IMR-90 (cell line): ENCODE data around the gene C10orf90. TPM values are rescaled to one million over a fixed set of nuclear protein-coding genes. Genes with fewer than 3 reads are reported as not detected.

ENCODE experiments used
- ATAC-seq: fragments of 200-7000 bp; cut with Tn5 transposase; 2 replicates; pipeline ENCODE4 v1.9.1; 2020; ENCODE audit warnings: low read depth, mild to moderate bottlenecking, moderate library complexity
- BruUV-seq: library from RNA; stranded (reverse); fragments of 400-500 nt; replicated peaks from 2 replicates; lab custom pipeline; 2021; lab: Mats Ljungman, UMichigan
- CTCF ChIA-PET: fragments of 300-600 bp; formaldehyde crosslinking; extraction: SDS; loops from one replicate; lab custom pipeline; 2021; ENCODE audit warnings: antibody characterized with exemption; lab: Yijun Ruan, JAX
- POLR2A ChIA-PET: fragments of 300-600 bp; sonication (Branson Sonifier 250); formaldehyde crosslinking; loops from one replicate; lab custom pipeline; 2022; ENCODE audit warnings: antibody characterized with exemption; ENCODE audit not compliant: unreplicated experiment; lab: Charles Lee
- DNase-seq: peaks from one replicate; pipeline ENCODE4 v3.0.0; 2013
- H2AFZ ChIP-seq: replicated peaks from 2 replicates; pipeline ENCODE3; 2013; ENCODE audit warnings: low read length, mild to moderate bottlenecking; ENCODE audit not compliant: poor library complexity
- H2AK5ac ChIP-seq: 2 replicates; pipeline ENCODE4 v1.6.1; 2013; ENCODE audit warnings: low read depth, low read length, inconsistent platforms
- H2AK9ac ChIP-seq: replicated peaks from 2 replicates; pipeline ENCODE3; 2013; ENCODE audit warnings: mild to moderate bottlenecking, low read depth, low read length, moderate library complexity; ENCODE audit not compliant: poor library complexity
- H2BK120ac ChIP-seq: 2 replicates; pipeline ENCODE4 v1.6.1; 2013; ENCODE audit warnings: low read depth, low read length, inconsistent platforms
- H2BK15ac ChIP-seq: 3 replicates; pipeline ENCODE4 v1.6.1; 2013; ENCODE audit warnings: low read depth, low read length, inconsistent platforms
- H2BK20ac ChIP-seq: 2 replicates; pipeline ENCODE4 v1.6.1; 2013; ENCODE audit warnings: low read depth, mild to moderate bottlenecking, inconsistent platforms, low read length, moderate library complexity
- H2BK5ac ChIP-seq: 2 replicates; pipeline ENCODE4 v1.6.1; 2013; ENCODE audit warnings: mild to moderate bottlenecking, low read depth, low read length, inconsistent platforms; ENCODE audit not compliant: poor library complexity, severe bottlenecking
- H3K14ac ChIP-seq: replicated peaks from 2 replicates; pipeline ENCODE4 v1.6.1; 2013; ENCODE audit warnings: low read depth, low read length, inconsistent platforms
- H3K18ac ChIP-seq: 2 replicates; pipeline ENCODE4 v1.6.1; 2013; ENCODE audit warnings: low read depth, low read length, control low read depth
- H3K23ac ChIP-seq: 2 replicates; pipeline ENCODE4 v1.6.1; 2013; ENCODE audit warnings: low read depth, low read length, inconsistent platforms
- H3K27ac ChIP-seq: 2 replicates; pipeline ENCODE4 v1.5.1; 2013; ENCODE audit warnings: mild to moderate bottlenecking, control low read depth, low read length; ENCODE audit not compliant: insufficient read depth
- H3K27me3 ChIP-seq: 2 replicates; pipeline ENCODE4 v1.6.1; 2013; ENCODE audit warnings: low read length; ENCODE audit not compliant: control insufficient read depth, insufficient read depth
- H3K36me3 ChIP-seq: 2 replicates; pipeline ENCODE4 v1.6.1; 2013; ENCODE audit warnings: low read length, mixed read lengths; ENCODE audit not compliant: control insufficient read depth, insufficient read depth
- H3K4ac ChIP-seq: 2 replicates; pipeline ENCODE4 v1.6.1; 2013; ENCODE audit warnings: low read depth, low read length, inconsistent platforms
- H3K4me1 ChIP-seq: 2 replicates; pipeline ENCODE4 v1.6.1; 2013; ENCODE audit warnings: low read length, mixed read lengths; ENCODE audit not compliant: control insufficient read depth, insufficient read depth
- H3K4me2 ChIP-seq: 2 replicates; pipeline ENCODE4 v1.6.1; 2013; ENCODE audit warnings: low read depth, mild to moderate bottlenecking, control low read depth, low read length, moderate library complexity
- H3K4me3 ChIP-seq: 2 replicates; pipeline ENCODE4 v1.5.1; 2013; ENCODE audit warnings: low read depth, mild to moderate bottlenecking, control low read depth, low read length, moderate library complexity; ENCODE audit not compliant: insufficient read depth
- H3K56ac ChIP-seq: 2 replicates; pipeline ENCODE4 v1.6.1; 2013; ENCODE audit warnings: low read length, inconsistent platforms; ENCODE audit not compliant: insufficient read depth; ENCODE audit errors: extremely low read depth
- H3K79me1 ChIP-seq, 2 experiments: 2 replicates each; pipeline ENCODE4 v1.6.1; 2013; ENCODE audit warnings: low read length in 2 of 2, inconsistent platforms in 1 of 2, low read depth in 1 of 2
- H3K9ac ChIP-seq: 2 replicates; pipeline ENCODE4 v1.6.1; 2013; ENCODE audit warnings: low read depth, low read length, control low read depth
- H3K9me1 ChIP-seq: 2 replicates; pipeline ENCODE4 v1.6.1; 2013; ENCODE audit warnings: low read length, inconsistent platforms; ENCODE audit not compliant: insufficient read depth
- H3K9me3 ChIP-seq: 2 replicates; pipeline ENCODE4 v1.6.1; 2013; ENCODE audit warnings: low read length; ENCODE audit not compliant: control insufficient read depth, insufficient read depth
- H4K20me1 ChIP-seq: 2 replicates; pipeline ENCODE4 v1.6.1; 2013; ENCODE audit warnings: low read length, inconsistent platforms; ENCODE audit not compliant: insufficient read depth
- H4K5ac ChIP-seq: 2 replicates; pipeline ENCODE4 v1.6.1; 2013; ENCODE audit warnings: mild to moderate bottlenecking, low read depth, low read length, control low read depth
- H4K8ac ChIP-seq, 2 experiments: 2 replicates each; pipeline ENCODE4 v1.6.1; 2013; ENCODE audit warnings: low read depth in 2 of 2, low read length in 2 of 2, control low read depth in 1 of 2, inconsistent platforms in 1 of 2
- H4K91ac ChIP-seq: 2 replicates; pipeline ENCODE4 v1.6.1; 2013; ENCODE audit warnings: low read depth, low read length, inconsistent platforms; ENCODE audit not compliant: insufficient read depth
- CHD1 ChIP-seq: IDR thresholded peaks from 2 replicates; pipeline ENCODE4 v1.6.1; 2012; ENCODE audit warnings: low read depth, low read length, improper control_type of control experiment
- MAZ ChIP-seq: IDR thresholded peaks from 2 replicates; pipeline ENCODE4 v1.6.1; 2012; ENCODE audit warnings: low read depth, mild to moderate bottlenecking, low read length, improper control_type of control experiment, moderate library complexity, borderline replicate concordance
- NFE2L2 ChIP-seq: fragments of 150-350 bp; IDR thresholded peaks from 2 replicates; pipeline ENCODE4 v1.6.1; 2016; ENCODE audit warnings: low read depth, mild to moderate bottlenecking, low read length
- POLR2A ChIP-seq: IDR thresholded peaks from 2 replicates; pipeline ENCODE4 v1.6.1; 2012; ENCODE audit warnings: mild to moderate bottlenecking, low read depth, low read length
- RCOR1 ChIP-seq: IDR thresholded peaks from 2 replicates; pipeline ENCODE4 v1.6.1; 2012; ENCODE audit warnings: mild to moderate bottlenecking, low read length, improper control_type of control experiment; ENCODE audit not compliant: insufficient replicate concordance
- SMC3 ChIP-seq: fragments of 150-350 bp; IDR thresholded peaks from 2 replicates; pipeline ENCODE4 v1.6.1; 2016; ENCODE audit warnings: low read depth, mild to moderate bottlenecking, antibody characterized with exemption, low read length, moderate library complexity
- WGBS, 2 experiments: methylation state at CpG; one replicate each; pipeline versions ENCODE4 v1.1.5 to v1.1.7; 2013; ENCODE audit warnings: missing lambda C conversion rate in 2 of 2; ENCODE audit not compliant: insufficient read length in 1 of 2; ENCODE audit errors: extremely low coverage in 2 of 2; 5-methylcytosine and 5-hydroxymethylcytosine counted together
- dilution Hi-C: fragments of 300-500 bp; cut with HindIII; formaldehyde crosslinking; loops from one replicate; pipeline ENCODE4 v1.14.3; 2018; ENCODE audit warnings: low sequenced_read_pairs; ENCODE audit not compliant: unreplicated experiment
- in situ Hi-C: fragments of 300-500 bp; cut with MboI; formaldehyde crosslinking; loops from 3 replicates; pipeline ENCODE4 v1.14.3; 2019; ENCODE audit warnings: low sequenced_read_pairs, inconsistent platforms, mixed read lengths
- intact Hi-C: fragments of 100-400 bp; cut with micrococcal nuclease; formaldehyde crosslinking; loops from 2 replicates; pipeline ENCODE4 v1.10.0; 2022
- polyA plus RNA-seq, 3 experiments: library from polyadenylated mRNA; depleted of rRNA; stranded (reverse); fragments of >200 nt; gene quantifications; 2 replicates each; pipeline ENCODE4 v1.2.3, GENCODE V29; 2012; ENCODE audit warnings: low replicate concordance in 1 of 3
- total RNA-seq: library from RNA; depleted of rRNA; stranded (reverse); fragments of >200 nt; gene quantifications from 2 replicates; pipeline ENCODE4 v1.2.3, GENCODE V29; 2012
- TF ChIP-seq, protein P1 (sequence below): fragments of 150-350 bp; IDR thresholded peaks from 2 replicates; pipeline ENCODE4 v1.6.1; 2017; ENCODE audit warnings: mild to moderate bottlenecking, antibody characterized with exemption, low read length, low read depth

Gene C10orf90
- total and polyA plus RNA-seq, 2 of the 4 experiments (the other 2 are of a cell fraction) = 0.05 to 0.18 TPM

DNA sequence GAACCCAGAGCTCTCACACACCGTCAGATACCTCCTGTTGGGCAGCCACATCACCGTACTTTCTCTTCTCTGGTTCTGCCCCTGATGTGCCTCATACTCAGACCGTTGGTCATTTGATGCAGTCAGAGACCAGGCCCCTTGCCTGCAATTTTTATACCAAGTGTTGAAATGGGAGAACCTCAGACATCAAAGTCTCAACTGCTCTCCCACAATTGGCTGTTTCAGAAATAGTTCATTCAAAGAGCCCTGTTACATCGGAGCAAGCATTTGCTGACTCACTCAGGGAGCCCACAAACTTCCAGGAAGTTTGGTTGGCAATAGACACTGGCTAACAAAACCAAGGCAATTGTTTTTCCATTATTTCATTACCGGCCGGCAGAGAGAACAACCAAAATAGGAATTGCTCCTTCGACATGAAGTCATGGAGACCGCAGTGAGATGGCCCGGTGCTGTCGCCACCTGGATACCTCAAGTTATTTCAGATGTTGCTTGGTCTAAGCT, 248.7 kb downstream of the C10orf90 start (continued):
- TF ChIP-seq, protein P1, sequence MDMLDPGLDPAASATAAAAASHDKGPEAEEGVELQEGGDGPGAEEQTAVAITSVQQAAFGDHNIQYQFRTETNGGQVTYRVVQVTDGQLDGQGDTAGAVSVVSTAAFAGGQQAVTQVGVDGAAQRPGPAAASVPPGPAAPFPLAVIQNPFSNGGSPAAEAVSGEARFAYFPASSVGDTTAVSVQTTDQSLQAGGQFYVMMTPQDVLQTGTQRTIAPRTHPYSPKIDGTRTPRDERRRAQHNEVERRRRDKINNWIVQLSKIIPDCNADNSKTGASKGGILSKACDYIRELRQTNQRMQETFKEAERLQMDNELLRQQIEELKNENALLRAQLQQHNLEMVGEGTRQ = no peak

DNA sequence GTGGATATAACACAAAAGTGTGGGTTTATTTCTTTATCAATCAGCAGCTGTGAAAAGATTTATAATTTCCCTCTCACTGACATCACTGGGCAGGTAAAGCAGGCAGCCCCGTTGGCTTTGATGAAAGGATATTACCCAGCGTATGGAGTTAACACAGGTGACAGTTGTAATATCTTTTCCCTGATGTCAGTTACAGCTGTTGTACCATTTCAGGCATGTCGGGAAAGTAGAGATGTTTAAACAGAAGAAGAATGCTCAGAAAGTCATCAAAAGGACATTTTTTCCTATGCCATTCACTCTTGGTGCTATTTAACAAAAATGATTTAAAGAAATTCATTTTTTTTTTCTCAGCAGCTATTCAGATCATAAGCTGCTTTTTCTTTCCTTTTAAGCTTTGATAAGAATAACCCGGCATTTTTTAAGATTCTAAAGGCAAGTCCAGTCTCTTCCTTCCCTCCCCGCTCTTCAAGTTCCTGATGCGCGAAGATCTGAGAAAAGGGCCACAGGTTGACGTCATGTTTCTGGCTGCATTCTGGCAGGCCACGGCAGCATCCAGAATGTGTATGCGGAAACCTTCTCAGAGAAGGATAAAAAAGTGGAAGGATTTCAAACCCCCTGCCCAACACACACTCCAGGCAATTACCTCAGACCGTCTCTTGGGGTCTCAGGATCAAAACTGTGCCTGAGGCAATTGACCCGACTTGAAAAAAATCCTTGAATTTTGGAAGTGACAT, 249.8 kb downstream of the C10orf90 start:
- H3K9me1 ChIP-seq = no peaks in the 10 kb centered on the region
- H3K4me2 ChIP-seq = no peak overlapping the region
- intact Hi-C loops = no loop called here
- CTCF ChIA-PET = no interaction called here
- in situ Hi-C loops = no loop called here
- WGBS, 2 experiments = no CpG with 5 or more reads among the region's 12 CpGs
- H3K14ac ChIP-seq = no peak overlapping the region
- ATAC-seq = no peak
- peak overlapping the region; percentile 59 for H4K91ac ChIP-seq
- peak overlapping the region in 1 of 2 experiments; percentile 35; a peak in 1 of 4 replicates for H4K8ac ChIP-seq
- H4K20me1 ChIP-seq = no peaks in the 10 kb centered on the region
- no peak overlapping the region for H2BK120ac ChIP-seq
- no peak overlapping the region for H2BK20ac ChIP-seq
- H3K27me3 ChIP-seq = no peaks in the 10 kb centered on the region
- H3K4me1 ChIP-seq = peaks cover 2% of the 10 kb centered on the region; the same call in 1 of the 2 replicates
- no peaks in the 10 kb centered on the region for H3K36me3 ChIP-seq
- POLR2A ChIA-PET = no interaction called here
- H3K79me1 ChIP-seq = no peaks in the 10 kb centered on the region
- H2BK5ac ChIP-seq = no peak overlapping the region
- no peak overlapping the region for H3K27ac ChIP-seq
- H2AK9ac ChIP-seq = no peak overlapping the region
- no peak overlapping the region for H2AFZ ChIP-seq
- peaks cover 11% of the 10 kb centered on the region for H3K9me3 ChIP-seq
- H4K5ac ChIP-seq = no peak overlapping the region
- no peak overlapping the region for H3K23ac ChIP-seq
- no peak overlapping the region for H3K4ac ChIP-seq
- dilution Hi-C loops = no loop called here
- no peak for DNase-seq
- no peak overlapping the region for H3K4me3 ChIP-seq
- BruUV-seq = no TSS peak
- H3K56ac ChIP-seq = no peak overlapping the region
- H2AK5ac ChIP-seq = no peak overlapping the region
- TF ChIP-seq NFE2L2 = no peak
- TF ChIP-seq MAZ = no peak
- no peak for TF ChIP-seq SMC3
- TF ChIP-seq POLR2A = no peak
- TF ChIP-seq CHD1 = no peak
- no peak for TF ChIP-seq RCOR1
- H2BK15ac ChIP-seq = no peak overlapping the region
- no peak overlapping the region for H3K18ac ChIP-seq
- H3K9ac ChIP-seq = no peak overlapping the region
